Testis (tissue), 3 donors: ENCODE measurements around the gene MAP2K7. TPM values are rescaled to one million over a fixed set of nuclear protein-coding genes. Genes with fewer than 3 reads are reported as not detected.

Experiments used
- DNase-seq: peaks from one replicate; pipeline ENCODE4 v3.0.0-alpha.2; 2019
- H3K27ac ChIP-seq, 2 donors: fragments of 200-600 bp; sonication (generic); one replicate each; pipeline ENCODE4 v1.5.1; 2019
- H3K27me3 ChIP-seq: fragments of 200-600 bp; sonication (generic); one replicate; pipeline ENCODE4 v1.5.1; 2019
- H3K36me3 ChIP-seq: fragments of 200-600 bp; sonication (generic); one replicate; pipeline ENCODE4 v1.5.1; 2017; ENCODE audit warnings: low read depth; ENCODE audit errors: missing control alignments
- H3K4me1 ChIP-seq: fragments of 200-600 bp; sonication (generic); one replicate; pipeline ENCODE4 v1.5.1; 2019
- H3K4me3 ChIP-seq, 2 donors: fragments of 200-600 bp; sonication (generic); one replicate each; pipeline ENCODE4 v1.5.1; 2017 to 2019
- H3K9me3 ChIP-seq: fragments of 200-600 bp; sonication (generic); one replicate; pipeline ENCODE4 v1.5.1; 2017
- POLR2A ChIP-seq: fragments of 450-650 bp; IDR thresholded peaks from one replicate; pipeline ENCODE4 v1.6.1; 2017; ENCODE audit warnings: antibody characterized with exemption, mild to moderate bottlenecking, moderate library complexity
- WGBS, 2 donors: methylation state at CpG; one replicate each; pipeline ENCODE4 v1.1.5; 2018; 5-methylcytosine and 5-hydroxymethylcytosine counted together
- intact Hi-C: fragments of 100-400 bp; cut with DNase I; formaldehyde crosslinking; loops from one replicate; pipeline ENCODE4 v1.15.1; 2023; ENCODE audit warnings: low total_unique reads
- polyA plus RNA-seq: library from polyadenylated mRNA; stranded (reverse); fragments of 350-450 nt; fragmentation: Illumina TruSeq; extraction: RNeasy Lipid Tissue Mini Kit (QIAGEN cat#74804); gene quantifications from one replicate; pipeline ENCODE4 v1.2.3, GENCODE V29; 2014; ENCODE audit warnings: low read depth, low replicate concordance; ENCODE audit not compliant: insufficient read depth
- total RNA-seq, 2 donors: library from RNA; depleted of rRNA; stranded (reverse); fragments of >200 nt; gene quantifications; one replicate each; pipeline ENCODE4 v1.2.3, GENCODE V29; 2016
- TF ChIP-seq, protein P1 (sequence below), 3 experiments: fragments of 450-650 bp in 2 of 3; fragments of 200-600 bp in 1 of 3; sonication (generic) in 1 of 3; IDR thresholded peaks; one replicate each; pipeline ENCODE4 v1.5.1; 2016 to 2019; ENCODE audit warnings: antibody characterized with exemption in 3 of 3, mild to moderate bottlenecking in 2 of 3, moderate library complexity in 1 of 3

The MAP2K7 gene
- total and polyA plus RNA-seq, 3 donors from 2014 or later, result 30.6 to 44.0 (median 34.8) TPM

- DNase-seq, result no peak
- TF ChIP-seq POLR2A, result no peak
- TF ChIP-seq, protein P1, sequence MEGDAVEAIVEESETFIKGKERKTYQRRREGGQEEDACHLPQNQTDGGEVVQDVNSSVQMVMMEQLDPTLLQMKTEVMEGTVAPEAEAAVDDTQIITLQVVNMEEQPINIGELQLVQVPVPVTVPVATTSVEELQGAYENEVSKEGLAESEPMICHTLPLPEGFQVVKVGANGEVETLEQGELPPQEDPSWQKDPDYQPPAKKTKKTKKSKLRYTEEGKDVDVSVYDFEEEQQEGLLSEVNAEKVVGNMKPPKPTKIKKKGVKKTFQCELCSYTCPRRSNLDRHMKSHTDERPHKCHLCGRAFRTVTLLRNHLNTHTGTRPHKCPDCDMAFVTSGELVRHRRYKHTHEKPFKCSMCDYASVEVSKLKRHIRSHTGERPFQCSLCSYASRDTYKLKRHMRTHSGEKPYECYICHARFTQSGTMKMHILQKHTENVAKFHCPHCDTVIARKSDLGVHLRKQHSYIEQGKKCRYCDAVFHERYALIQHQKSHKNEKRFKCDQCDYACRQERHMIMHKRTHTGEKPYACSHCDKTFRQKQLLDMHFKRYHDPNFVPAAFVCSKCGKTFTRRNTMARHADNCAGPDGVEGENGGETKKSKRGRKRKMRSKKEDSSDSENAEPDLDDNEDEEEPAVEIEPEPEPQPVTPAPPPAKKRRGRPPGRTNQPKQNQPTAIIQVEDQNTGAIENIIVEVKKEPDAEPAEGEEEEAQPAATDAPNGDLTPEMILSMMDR (IDR thresholded peaks at IDR 0.05), result no peak
Measured at GRCh38 chr19:7912144-7912696, 8.5 kb downstream of the MAP2K7 start.

GRCh38 chr19:7912697-7913564, 9.3 kb downstream of the MAP2K7 start:
- no peak overlapping the region for H3K27ac ChIP-seq
- intact Hi-C loops, result no loop called here
- H3K36me3 ChIP-seq, result no peaks in the 10 kb centered on the region
- H3K9me3 ChIP-seq, result no peaks in the 10 kb centered on the region
- WGBS, 2 donors, result 91 to 94% methylated on average over 38 to 39 of the region's 39 CpGs
- DNase-seq, result no peak
- H3K4me1 ChIP-seq, result peaks cover 13% of the 10 kb centered on the region
- H3K27me3 ChIP-seq, result no peaks in the 10 kb centered on the region
- TF ChIP-seq POLR2A, result no peak
- TF ChIP-seq, protein P1 (IDR thresholded peaks at IDR 0.05), result no peak
- H3K4me3 ChIP-seq, result no peak overlapping the region

More at GRCh38 chr19:7912144-7912696, 8.5 kb downstream of the MAP2K7 start:
- Histone ChIP-seq H3K9me3 (no peaks in the 10 kb centered on the region), H3K27ac (no peak overlapping the region), H3K4me1 (peaks cover 9% of the 10 kb centered on the region), H3K27me3 (no peaks in the 10 kb centered on the region), H3K4me3 (no peak overlapping the region), H3K36me3 (no peaks in the 10 kb centered on the region)
- intact Hi-C loops, result no loop called here
- WGBS, 2 donors, result 88 to 90% methylated on average over 12 to 27 of the region's 31 CpGs

GRCh38 chr19:7913652-7914051, 10.0 kb downstream of the MAP2K7 start:
- no peaks in the 10 kb centered on the region for H3K9me3 ChIP-seq
- H3K27ac ChIP-seq, result no peak overlapping the region
- intact Hi-C loops, result no loop called here
- 82 to 92% methylated on average over 10 of the region's 10 CpGs for WGBS, 2 donors
- H3K36me3 ChIP-seq, result no peaks in the 10 kb centered on the region
- TF ChIP-seq, protein P1 (IDR thresholded peaks at IDR 0.05), result no peak
- TF ChIP-seq POLR2A, result no peak
- peaks cover 10% of the 10 kb centered on the region for H3K4me1 ChIP-seq
- no peaks in the 10 kb centered on the region for H3K27me3 ChIP-seq
- no peak overlapping the region for H3K4me3 ChIP-seq
- DNase-seq, result no peak

DNA sequence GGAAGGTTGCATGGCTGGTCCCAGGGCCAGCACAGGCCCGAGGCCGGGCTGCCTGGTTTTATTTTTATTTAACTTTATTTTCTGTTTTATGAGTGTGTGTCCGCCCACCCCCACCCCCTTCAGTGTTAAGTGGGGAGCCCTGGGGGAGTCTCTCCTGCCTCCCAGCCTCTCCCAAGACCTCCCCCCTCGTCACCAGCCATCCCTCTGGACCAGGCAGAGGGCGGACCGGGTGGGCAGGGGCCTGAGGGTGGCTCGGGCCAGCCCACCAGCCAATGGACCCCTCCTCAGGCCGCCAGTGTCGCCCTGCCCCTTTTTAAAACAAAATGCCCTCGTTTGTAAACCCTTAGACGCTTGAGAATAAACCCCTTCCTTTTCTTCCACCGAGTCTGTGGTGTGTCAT, 10.4 kb downstream of the MAP2K7 start:
- Histone ChIP-seq H3K4me1 (peaks cover 10% of the 10 kb centered on the region), H3K4me3 (no peak overlapping the region), H3K36me3 (no peaks in the 10 kb centered on the region), H3K27ac (no peak overlapping the region), H3K9me3 (no peaks in the 10 kb centered on the region), H3K27me3 (no peaks in the 10 kb centered on the region)
- 54 to 69% methylated on average over 7 to 12 of the region's 12 CpGs for WGBS, 2 donors
- TF ChIP-seq POLR2A, result no peak
- TF ChIP-seq, protein P1 (IDR thresholded peaks at IDR 0.05), result no peak
- intact Hi-C loops, result no loop called here
- DNase-seq, result no peak
